Measurements from ENCODE around the gene RAB43.

GRCh38 chr3:129077222-129077621, 44.4 kb downstream of the RAB43 start:
- no peak for TF ChIP-seq EZH2phosphoT487 (IDR thresholded peaks at IDR 0.05; ENCODE audit: borderline replicate concordance)
- TF ChIP-seq CTCF (conservative IDR thresholded peaks at IDR 0.05; ENCODE audit: low read length), result no peak

All from Loucy (cell line).